HL-60 (cell line): ENCODE measurements around the gene ARHGEF16.

Experiments used
- DNase-seq, 2 experiments: peaks; one replicate each; pipeline ENCODE4 v3.0.0-alpha.2; 2010 to 2020; ENCODE audit warnings: low read depth in 1 of 2, low spot score in 1 of 2
- H3K27ac ChIP-seq: fragments of 250-450 bp; sonication (Bioruptor Pico); replicated peaks from 2 replicates; pipeline ENCODE4 v1.5.1; 2020; ENCODE audit warnings: mild to moderate bottlenecking, moderate library complexity
- H3K27me3 ChIP-seq: fragments of 250-450 bp; sonication (Bioruptor Pico); 2 replicates; pipeline ENCODE4 v1.5.1; 2021; ENCODE audit warnings: mild to moderate bottlenecking, moderate library complexity; ENCODE audit not compliant: insufficient read depth, poor library complexity, severe bottlenecking
- H3K4me3 ChIP-seq: replicated peaks from 2 replicates; pipeline ENCODE4 v1.5.1; 2011; ENCODE audit warnings: mild to moderate bottlenecking, control low read depth, low read length; ENCODE audit not compliant: insufficient read depth
- CTCF ChIP-seq: IDR thresholded peaks from one replicate; pipeline ENCODE4 v1.5.1; 2011; ENCODE audit warnings: low read length, control low read depth, inconsistent platforms; ENCODE audit not compliant: insufficient read depth
- GABPA ChIP-seq: IDR thresholded peaks from 2 replicates; pipeline ENCODE4 v1.6.1; 2012; ENCODE audit warnings: low read depth
- POLR2AphosphoS5 ChIP-seq: IDR thresholded peaks from 2 replicates; pipeline ENCODE4 v1.6.1; 2012; ENCODE audit warnings: low read depth
- REST ChIP-seq: IDR thresholded peaks from 2 replicates; pipeline ENCODE4 v1.6.1; 2012; ENCODE audit warnings: low read depth; ENCODE audit not compliant: insufficient replicate concordance
- SPI1 ChIP-seq: IDR thresholded peaks from 2 replicates; pipeline ENCODE4 v1.6.1; 2012; ENCODE audit warnings: low read depth, mild to moderate bottlenecking, borderline replicate concordance

Gene ARHGEF16

GRCh38 chr1:3467096-3468036, 12.9 kb downstream of the ARHGEF16 start:
- Histone ChIP-seq H3K27ac (no peak overlapping the region), H3K4me3 (no peak overlapping the region), H3K27me3 (no peaks in the 10 kb centered on the region)
- TF ChIP-seq POLR2AphosphoS5: no peak
- no peak for TF ChIP-seq CTCF
- TF ChIP-seq GABPA: no peak
- no peak for TF ChIP-seq SPI1
- no peak for TF ChIP-seq REST
- no peak for DNase-seq

- DNase-seq: no peak
- Histone ChIP-seq H3K27ac (no peak overlapping the region), H3K4me3 (no peak overlapping the region), H3K27me3 (no peaks in the 10 kb centered on the region)
- TF ChIP-seq REST (no peak), SPI1 (no peak), GABPA (no peak), CTCF (no peak), POLR2AphosphoS5 (no peak)
Measured at GRCh38 chr1:3468236-3469103, 14.0 kb downstream of the ARHGEF16 start.

- DNase-seq: no peak
- no peaks in the 10 kb centered on the region for H3K27me3 ChIP-seq
- TF ChIP-seq GABPA (no peak), REST (no peak), POLR2AphosphoS5 (no peak), CTCF (no peak), SPI1 (no peak)
- no peak overlapping the region for H3K27ac ChIP-seq
- H3K4me3 ChIP-seq: no peak overlapping the region
Measured at GRCh38 chr1:3469104-3469848, 14.8 kb downstream of the ARHGEF16 start.
